Endothelial cell of umbilical vein (primary cell): Measurements from ENCODE around the gene CXCR4. TPM values are rescaled to one million over a fixed set of nuclear protein-coding genes. Genes with fewer than 3 reads are reported as not detected.

Experiments used
- BruUV-seq: library from RNA; stranded (reverse); fragments of 400-500 nt; replicated peaks from 2 replicates; lab custom pipeline; 2021; lab: Mats Ljungman, UMichigan
- CTCF ChIA-PET: fragments of 300-600, 350-600 bp; sonication (Branson Sonifier 250); formaldehyde crosslinking; loops from one replicate; lab custom pipeline; 2021; ENCODE audit warnings: antibody characterized with exemption, inconsistent platforms; lab: Charles Lee
- POLR2A ChIA-PET: fragments of 300-600, 350-600 bp; sonication (Branson Sonifier 250); formaldehyde crosslinking; loops from one replicate; lab custom pipeline; 2021; ENCODE audit warnings: antibody characterized with exemption, inconsistent platforms; lab: Charles Lee
- DNase-seq: peaks from one replicate; pipeline ENCODE4 v3.0.0-alpha.2; 2011; ENCODE audit warnings: low read depth, low spot score
- FAIRE-seq: peaks from 2 replicates; lab custom pipeline; 2011; peaks lifted over from hg19 to GRCh38; lab: Jason Lieb, UNC
- H2AFZ ChIP-seq: 2 replicates; pipeline ENCODE4 v1.6.0; 2012; ENCODE audit warnings: low read depth, low read length, control low read depth, inconsistent platforms
- H3K27ac ChIP-seq: 2 replicates; pipeline ENCODE4 v1.5.1; 2011; ENCODE audit warnings: low read depth, mild to moderate bottlenecking, control low read depth, low read length, moderate library complexity; ENCODE audit not compliant: insufficient read depth
- H3K27me3 ChIP-seq, 2 experiments: 2 replicates each; pipeline versions ENCODE4 v1.6.0 to v1.6.1; 2011; ENCODE audit warnings: low read length in 2 of 2, mixed read lengths in 1 of 2; ENCODE audit not compliant: control insufficient read depth in 2 of 2, insufficient read depth in 2 of 2
- H3K36me3 ChIP-seq, 2 experiments: 2 replicates in 1 of 2; 3 replicates in 1 of 2; pipeline ENCODE4 v1.5.1; 2011; ENCODE audit warnings: low read length in 2 of 2, mild to moderate bottlenecking in 1 of 2, moderate library complexity in 1 of 2; ENCODE audit not compliant: control insufficient read depth in 2 of 2, insufficient read depth in 2 of 2; ENCODE audit errors: extremely low read depth in 1 of 2
- H3K4me1 ChIP-seq: 3 replicates; pipeline ENCODE4 v1.5.1; 2011; ENCODE audit warnings: mild to moderate bottlenecking, low read length; ENCODE audit not compliant: control insufficient read depth, insufficient read depth; ENCODE audit errors: extremely low read depth
- H3K4me2 ChIP-seq: 2 replicates; pipeline ENCODE4 v1.6.1; 2011; ENCODE audit warnings: low read length, control low read depth, mixed read lengths; ENCODE audit not compliant: insufficient read depth
- H3K4me3 ChIP-seq, 3 experiments: fragments of 200-600 bp in 1 of 3; sonication (generic), shearing (Covaris generic) in 1 of 3; replicated peaks in 1 of 3; 2 replicates each; pipeline ENCODE4 v1.5.1; 2011 to 2016; ENCODE audit warnings: control low read depth in 3 of 3, low read length in 3 of 3, mild to moderate bottlenecking in 2 of 3, inconsistent platforms in 1 of 3, low read depth in 1 of 3, moderate library complexity in 1 of 3; ENCODE audit not compliant: insufficient read depth in 1 of 3
- H3K79me2 ChIP-seq: 2 replicates; pipeline ENCODE4 v1.6.0; 2012; ENCODE audit warnings: low read length, inconsistent platforms; ENCODE audit not compliant: control insufficient read depth, insufficient read depth
- H3K9ac ChIP-seq: replicated peaks from 2 replicates; pipeline ENCODE3; 2011; ENCODE audit warnings: low read length, control low read depth; ENCODE audit not compliant: insufficient read depth; ENCODE audit errors: extremely low read depth
- H3K9me1 ChIP-seq: replicated peaks from 3 replicates; pipeline ENCODE4 v1.6.0; 2011; ENCODE audit warnings: mild to moderate bottlenecking, low read length; ENCODE audit not compliant: control insufficient read depth, insufficient read depth; ENCODE audit errors: extremely low read depth
- H3K9me3 ChIP-seq: replicated peaks from 2 replicates; pipeline ENCODE4 v1.5.1; 2012; ENCODE audit warnings: low read length, inconsistent platforms; ENCODE audit not compliant: control insufficient read depth, insufficient read depth
- H4K20me1 ChIP-seq: replicated peaks from 2 replicates; pipeline ENCODE3; 2011; ENCODE audit warnings: mild to moderate bottlenecking, low read length; ENCODE audit not compliant: control insufficient read depth, insufficient read depth; ENCODE audit errors: extremely low read depth
- EZH2 ChIP-seq: IDR thresholded peaks from 2 replicates; pipeline ENCODE4 v1.6.1; 2012; ENCODE audit warnings: borderline replicate concordance, low read depth, mild to moderate bottlenecking, moderate library complexity, low read length, inconsistent platforms; ENCODE audit not compliant: severe bottlenecking
- FOS ChIP-seq: IDR thresholded peaks from 2 replicates; pipeline ENCODE4 v1.6.1; 2011; ENCODE audit warnings: mild to moderate bottlenecking, low read length, moderate library complexity, borderline replicate concordance; ENCODE audit not compliant: insufficient read depth
- GATA2 ChIP-seq: IDR thresholded peaks from 2 replicates; pipeline ENCODE4 v1.7.0; 2011; ENCODE audit warnings: low read depth, mild to moderate bottlenecking, moderate library complexity, mixed read lengths, low read length; ENCODE audit not compliant: insufficient read length, insufficient read depth
- JUN ChIP-seq: IDR thresholded peaks from 2 replicates; pipeline ENCODE4 v1.6.1; 2011; ENCODE audit warnings: borderline replicate concordance, low read depth; ENCODE audit not compliant: insufficient read length, insufficient read depth
- MYC ChIP-seq: IDR thresholded peaks from one replicate; pipeline ENCODE4 v1.6.1; 2011; ENCODE audit warnings: mild to moderate bottlenecking, low read depth, low read length
- POLR2A ChIP-seq: IDR thresholded peaks from 2 replicates; pipeline ENCODE4 v1.6.1; 2012; ENCODE audit warnings: low read depth, mild to moderate bottlenecking, control low read depth, low read length
- POLR2AphosphoS5 ChIP-seq: IDR thresholded peaks from 2 replicates; pipeline ENCODE4 v1.6.1; 2012; ENCODE audit warnings: low read depth, mild to moderate bottlenecking, control low read depth, low read length, moderate library complexity; ENCODE audit not compliant: insufficient read depth
- dilution Hi-C: fragments of 300-500 bp; cut with MboI; formaldehyde crosslinking; loops from one replicate; pipeline ENCODE4 v1.15.0; 2019; ENCODE audit warnings: low sequenced_read_pairs; ENCODE audit not compliant: extremely low pct_ligation_motif_present
- intact Hi-C: fragments of 100-400 bp; cut with micrococcal nuclease; formaldehyde crosslinking; loops from one replicate; pipeline ENCODE4 v1.10.0; 2022
- polyA plus RNA-seq, 4 experiments: library from polyadenylated mRNA; depleted of rRNA in 3 of 4; stranded (reverse) in 3 of 4; unstranded in 1 of 4; fragments of >200 nt; gene quantifications; 2 replicates each; pipeline versions ENCODE4 v1.2.1 to v1.2.3, GENCODE V29; 2011 to 2012; ENCODE audit warnings: missing spikeins in 1 of 4
- total RNA-seq: library from RNA; stranded (reverse); gene quantifications from 2 replicates; pipeline ENCODE4 v1.2.3, GENCODE V29; 2021
- TF ChIP-seq, protein P1 (sequence below), 2 donors: IDR thresholded peaks; 1 replicate in 1 of 2; 2 replicates in 1 of 2; pipeline ENCODE4 v1.5.1; 2011; ENCODE audit warnings: low read length in 2 of 2, mild to moderate bottlenecking in 2 of 2, moderate library complexity in 2 of 2, control low read depth in 1 of 2, inconsistent platforms in 1 of 2, low read depth in 1 of 2; ENCODE audit not compliant: insufficient read depth in 1 of 2; ENCODE audit errors: extremely low read depth in 1 of 2
- TF ChIP-seq, protein P2 (sequence below): IDR thresholded peaks from 2 replicates; pipeline ENCODE4 v1.6.1; 2011; ENCODE audit not compliant: insufficient read depth, insufficient read length

Gene CXCR4
- total and polyA plus RNA-seq, 2 donors (not counting 3 experiments of a cell fraction or from before 2014, with no cell fraction given), result 42.2 to 52.4 TPM

- no TSS peak for BruUV-seq
- TF ChIP-seq EZH2 (no peak), MYC (no peak), POLR2A (no peak), FOS (no peak), JUN (no peak), POLR2AphosphoS5 (no peak), GATA2 (no peak)
- TF ChIP-seq, protein P1, sequence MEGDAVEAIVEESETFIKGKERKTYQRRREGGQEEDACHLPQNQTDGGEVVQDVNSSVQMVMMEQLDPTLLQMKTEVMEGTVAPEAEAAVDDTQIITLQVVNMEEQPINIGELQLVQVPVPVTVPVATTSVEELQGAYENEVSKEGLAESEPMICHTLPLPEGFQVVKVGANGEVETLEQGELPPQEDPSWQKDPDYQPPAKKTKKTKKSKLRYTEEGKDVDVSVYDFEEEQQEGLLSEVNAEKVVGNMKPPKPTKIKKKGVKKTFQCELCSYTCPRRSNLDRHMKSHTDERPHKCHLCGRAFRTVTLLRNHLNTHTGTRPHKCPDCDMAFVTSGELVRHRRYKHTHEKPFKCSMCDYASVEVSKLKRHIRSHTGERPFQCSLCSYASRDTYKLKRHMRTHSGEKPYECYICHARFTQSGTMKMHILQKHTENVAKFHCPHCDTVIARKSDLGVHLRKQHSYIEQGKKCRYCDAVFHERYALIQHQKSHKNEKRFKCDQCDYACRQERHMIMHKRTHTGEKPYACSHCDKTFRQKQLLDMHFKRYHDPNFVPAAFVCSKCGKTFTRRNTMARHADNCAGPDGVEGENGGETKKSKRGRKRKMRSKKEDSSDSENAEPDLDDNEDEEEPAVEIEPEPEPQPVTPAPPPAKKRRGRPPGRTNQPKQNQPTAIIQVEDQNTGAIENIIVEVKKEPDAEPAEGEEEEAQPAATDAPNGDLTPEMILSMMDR (IDR thresholded peaks at IDR 0.05; ENCODE audit: extremely low read depth in 1 of 2, insufficient read depth in 1 of 2, low read depth in 1 of 2, low read length in 2 of 2), result no peak
- TF ChIP-seq, protein P2, sequence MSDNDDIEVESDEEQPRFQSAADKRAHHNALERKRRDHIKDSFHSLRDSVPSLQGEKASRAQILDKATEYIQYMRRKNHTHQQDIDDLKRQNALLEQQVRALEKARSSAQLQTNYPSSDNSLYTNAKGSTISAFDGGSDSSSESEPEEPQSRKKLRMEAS, result no peak
These were observed 17.5 kb upstream of the CXCR4 start for GRCh38 chr2:136135462-136135861.

More at GRCh38 chr2:136135462-136135861, 17.5 kb upstream of the CXCR4 start:
- Histone ChIP-seq H3K27me3 (peaks cover 0 to under 1% of the 10 kb centered on the region in 2 experiments), H4K20me1 (no peaks in the 10 kb centered on the region), H3K79me2 (no peaks in the 10 kb centered on the region), H3K27ac (no peak overlapping the region), H3K9me1 (no peaks in the 10 kb centered on the region), H3K4me3 (no peak overlapping the region), H3K36me3 (no peaks in the 10 kb centered on the region), H3K9me3 (no peaks in the 10 kb centered on the region), H2AFZ (no peak overlapping the region), H3K9ac (no peak overlapping the region), H3K4me2 (no peak overlapping the region), H3K4me1 (no peaks in the 10 kb centered on the region)
- CTCF ChIA-PET, result no interaction called here
- DNase-seq (no peak), FAIRE-seq (no peak)
- intact Hi-C loops (no loop called here), dilution Hi-C loops (no loop called here)
- POLR2A ChIA-PET, result no interaction called here
